Neural progenitor cell (in vitro differentiated cells): Measurements from ENCODE around the gene SLC17A9.

Experiments used
- CTCF ChIP-seq: fragments of 200-600 bp; sonication (generic); IDR thresholded peaks from 2 replicates; pipeline ENCODE4 v1.5.1; 2017; ENCODE audit warnings: antibody characterized with exemption, mild to moderate bottlenecking
- EZH2 ChIP-seq: fragments of 200-600 bp; sonication (generic); IDR thresholded peaks from 2 replicates; pipeline ENCODE4 v1.6.1; 2017; ENCODE audit warnings: antibody characterized with exemption, mild to moderate bottlenecking, moderate library complexity

- TF ChIP-seq EZH2 (no peak), CTCF (no peak)
These were observed 14.6 kb downstream of the SLC17A9 start for GRCh38 chr20:62967149-62967501.
